SU-DHL-6 (cell line): Measurements from ENCODE around the gene ARMC3.

ENCODE experiments used
- CTCF ChIP-seq: fragments of 200-600 bp; sonication (generic); IDR thresholded peaks from one replicate; pipeline ENCODE4 v1.5.1; 2017; ENCODE audit warnings: antibody characterized with exemption, mild to moderate bottlenecking, low read length, moderate library complexity; ENCODE audit not compliant: insufficient read depth, poor library complexity, severe bottlenecking
- EZH2phosphoT487 ChIP-seq: fragments of 200-600 bp; sonication (generic), shearing (Covaris generic); conservative IDR thresholded peaks from 2 replicates; pipeline ENCODE4 v1.6.1; 2018; ENCODE audit warnings: mild to moderate bottlenecking, antibody characterized with exemption, low read length, moderate library complexity, mixed read lengths

GRCh38 chr10:22931948-22932347 is 4.1 kb downstream of the ARMC3 start:
- no peak for TF ChIP-seq CTCF
- TF ChIP-seq EZH2phosphoT487, result no peak
